PC-3 (cell line): ENCODE data around the gene RAB39A. TPM values are rescaled to one million over a fixed set of nuclear protein-coding genes. Genes with fewer than 3 reads are reported as not detected.
A peak's percentile ranks its signal among the peaks of the same experiment; 100 is the strongest.

Experiments used
- ATAC-seq: fragments of 200-7000 bp; cut with Tn5 transposase; 2 replicates; pipeline ENCODE4 v1.9.1; 2020; ENCODE audit warnings: mild to moderate bottlenecking, moderate library complexity
- BruUV-seq: library from RNA; stranded (reverse); fragments of 400-500 nt; replicated peaks from 2 replicates; lab custom pipeline; 2021; lab: Mats Ljungman, UMichigan
- CTCF ChIA-PET: fragments of 300-600 bp; sonication (Branson Sonifier 250); formaldehyde crosslinking; loops from one replicate; lab custom pipeline; 2022; ENCODE audit warnings: antibody characterized with exemption; lab: Charles Lee
- POLR2A ChIA-PET: fragments of 300-600 bp; sonication (Branson Sonifier 250); formaldehyde crosslinking; loops from one replicate; lab custom pipeline; 2022; ENCODE audit warnings: antibody characterized with exemption; ENCODE audit not compliant: unreplicated experiment; lab: Charles Lee
- DNase-seq: peaks from one replicate; pipeline ENCODE4 v3.0.0-alpha.2; 2015
- H2AFZ ChIP-seq: fragments of 300-600 bp; sonication (generic); 2 replicates; pipeline ENCODE4 v1.6.0; 2016; ENCODE audit warnings: antibody characterized with exemption, low read length
- H3F3A ChIP-seq: fragments of 300-600 bp; sonication (generic); one replicate; pipeline ENCODE4 v1.6.0; 2017; ENCODE audit warnings: antibody characterized with exemption, low read length, control low read depth, mild to moderate bottlenecking; ENCODE audit not compliant: unreplicated experiment
- H3K27ac ChIP-seq: fragments of 300-600 bp; sonication (generic); 2 replicates; pipeline ENCODE4 v1.5.1; 2016; ENCODE audit warnings: mild to moderate bottlenecking, low read length
- H3K27me3 ChIP-seq: fragments of 300-600 bp; sonication (generic); 2 replicates; pipeline ENCODE4 v1.6.1; 2016; ENCODE audit warnings: low read length, mixed read lengths
- H3K36me3 ChIP-seq: fragments of 300-600 bp; sonication (generic); 2 replicates; pipeline ENCODE4 v1.6.1; 2016; ENCODE audit warnings: low read depth, mixed run types, low read length, mixed read lengths
- H3K4me1 ChIP-seq: fragments of 300-600 bp; sonication (generic); 2 replicates; pipeline ENCODE4 v1.5.1; 2016; ENCODE audit warnings: low read length; ENCODE audit not compliant: insufficient read depth
- H3K4me2 ChIP-seq: fragments of 300-600 bp; sonication (generic); 2 replicates; pipeline ENCODE4 v1.6.0; 2016; ENCODE audit warnings: low read length
- H3K4me3 ChIP-seq: fragments of 300-600 bp; sonication (generic); 2 replicates; pipeline ENCODE4 v1.5.1; 2016; ENCODE audit warnings: mild to moderate bottlenecking, low read length, mixed read lengths
- H3K79me2 ChIP-seq: fragments of 300-600 bp; sonication (generic); 2 replicates; pipeline ENCODE4 v1.6.1; 2017; ENCODE audit warnings: low read length, mixed read lengths
- H3K9ac ChIP-seq: fragments of 300-600 bp; sonication (generic); 2 replicates; pipeline ENCODE4 v1.6.0; 2016; ENCODE audit warnings: mild to moderate bottlenecking, low read length
- H3K9me2 ChIP-seq: fragments of 300-600 bp; sonication (generic); replicated peaks from 2 replicates; pipeline ENCODE4 v1.6.1; 2016; ENCODE audit warnings: mixed run types, low read length, mixed read lengths
- H3K9me3 ChIP-seq: fragments of 300-600 bp; sonication (generic); 2 replicates; pipeline ENCODE4 v1.6.1; 2016; ENCODE audit warnings: low read length, mixed read lengths
- H4K20me1 ChIP-seq: fragments of 300-600 bp; sonication (generic); 2 replicates; pipeline ENCODE4 v1.6.1; 2016; ENCODE audit warnings: low read length, mixed read lengths
- EZH2 ChIP-seq: fragments of 300-600 bp; sonication (generic); IDR thresholded peaks from one replicate; pipeline ENCODE4 v1.6.1; 2017; ENCODE audit warnings: antibody characterized with exemption, mild to moderate bottlenecking, low read length; ENCODE audit not compliant: unreplicated experiment
- EZH2phosphoT487 ChIP-seq: fragments of 300-600 bp; sonication (generic); IDR thresholded peaks from 2 replicates; pipeline ENCODE4 v1.6.1; 2018; ENCODE audit warnings: mild to moderate bottlenecking, antibody characterized with exemption, low read length, borderline replicate concordance
- intact Hi-C: fragments of 100-400 bp; cut with micrococcal nuclease; formaldehyde crosslinking; loops from 2 replicates; pipeline ENCODE4 v1.9.0; 2023
- total RNA-seq: library from RNA; depleted of rRNA; stranded (reverse); fragments of >200 nt; gene quantifications from 2 replicates; pipeline ENCODE4 v1.2.3, GENCODE V29; 2014
- TF ChIP-seq, protein P1 (sequence below): fragments of 300-600 bp; sonication (generic); conservative IDR thresholded peaks from 2 replicates; pipeline ENCODE4 v1.5.1; 2017; ENCODE audit warnings: antibody characterized with exemption, low read depth, mild to moderate bottlenecking, low read length

RAB39A gene
- total RNA-seq, 1 experiment from 2014 or later: not detected

- H3K4me3 ChIP-seq: no peak overlapping the region
- POLR2A ChIA-PET: no interaction called here
- no peaks in the 10 kb centered on the region for H3F3A ChIP-seq
- intact Hi-C loops: no loop called here
- H3K36me3 ChIP-seq: no peaks in the 10 kb centered on the region
- H3K27me3 ChIP-seq: peaks cover 33% of the 10 kb centered on the region
- no peak overlapping the region for H2AFZ ChIP-seq
- H3K4me2 ChIP-seq: no peak overlapping the region
- no peaks in the 10 kb centered on the region for H3K4me1 ChIP-seq
- no TSS peak for BruUV-seq
- CTCF ChIA-PET: interaction anchor here (0.6 kb wide), 1 partner anchor 40 kb away, joined by 4 read pairs; the partner anchor contains the start of gene CUL5
- ATAC-seq: peak; percentile 78
- H3K9ac ChIP-seq: no peak overlapping the region
- no peaks in the 10 kb centered on the region for H3K9me2 ChIP-seq
- no peaks in the 10 kb centered on the region for H3K79me2 ChIP-seq
- H3K9me3 ChIP-seq: no peaks in the 10 kb centered on the region
- H4K20me1 ChIP-seq: no peaks in the 10 kb centered on the region
- TF ChIP-seq, protein P1, sequence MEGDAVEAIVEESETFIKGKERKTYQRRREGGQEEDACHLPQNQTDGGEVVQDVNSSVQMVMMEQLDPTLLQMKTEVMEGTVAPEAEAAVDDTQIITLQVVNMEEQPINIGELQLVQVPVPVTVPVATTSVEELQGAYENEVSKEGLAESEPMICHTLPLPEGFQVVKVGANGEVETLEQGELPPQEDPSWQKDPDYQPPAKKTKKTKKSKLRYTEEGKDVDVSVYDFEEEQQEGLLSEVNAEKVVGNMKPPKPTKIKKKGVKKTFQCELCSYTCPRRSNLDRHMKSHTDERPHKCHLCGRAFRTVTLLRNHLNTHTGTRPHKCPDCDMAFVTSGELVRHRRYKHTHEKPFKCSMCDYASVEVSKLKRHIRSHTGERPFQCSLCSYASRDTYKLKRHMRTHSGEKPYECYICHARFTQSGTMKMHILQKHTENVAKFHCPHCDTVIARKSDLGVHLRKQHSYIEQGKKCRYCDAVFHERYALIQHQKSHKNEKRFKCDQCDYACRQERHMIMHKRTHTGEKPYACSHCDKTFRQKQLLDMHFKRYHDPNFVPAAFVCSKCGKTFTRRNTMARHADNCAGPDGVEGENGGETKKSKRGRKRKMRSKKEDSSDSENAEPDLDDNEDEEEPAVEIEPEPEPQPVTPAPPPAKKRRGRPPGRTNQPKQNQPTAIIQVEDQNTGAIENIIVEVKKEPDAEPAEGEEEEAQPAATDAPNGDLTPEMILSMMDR: no peak; the same call in 1 of the 2 replicates
- no peak for TF ChIP-seq EZH2
- no peak for TF ChIP-seq EZH2phosphoT487
- H3K27ac ChIP-seq: no peak overlapping the region
- DNase-seq: no peak
Measured at GRCh38 chr11:107969219-107969618, 41.0 kb downstream of the RAB39A start.

DNA sequence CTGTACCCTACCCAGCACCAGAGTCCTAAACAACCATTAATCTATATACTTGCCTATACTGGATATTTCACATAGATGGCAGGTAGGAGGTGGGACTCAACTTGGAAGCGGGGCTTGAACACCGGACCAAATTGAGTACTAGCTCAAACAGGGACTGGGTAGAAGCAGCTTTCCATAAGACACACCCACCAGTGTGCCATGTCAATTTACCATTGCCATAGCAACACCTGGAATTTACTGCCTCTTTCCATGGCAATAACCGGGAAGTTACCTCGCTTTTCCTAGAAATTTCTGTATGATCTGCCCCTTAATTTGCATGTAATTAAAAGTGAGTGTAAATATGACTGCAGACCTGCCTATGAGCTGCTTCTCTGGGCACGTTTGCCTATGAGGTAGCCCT, 41.8 kb downstream of the RAB39A start:
- H3K27me3 ChIP-seq: peaks cover 25% of the 10 kb centered on the region
- no peaks in the 10 kb centered on the region for H3F3A ChIP-seq
- no peak for ATAC-seq
- TF ChIP-seq EZH2: no peak
- H3K79me2 ChIP-seq: no peaks in the 10 kb centered on the region
- no peaks in the 10 kb centered on the region for H3K4me1 ChIP-seq
- no peak for DNase-seq
- H3K9me2 ChIP-seq: no peaks in the 10 kb centered on the region
- no peaks in the 10 kb centered on the region for H4K20me1 ChIP-seq
- CTCF ChIA-PET: no interaction called here
- H3K27ac ChIP-seq: no peak overlapping the region
- POLR2A ChIA-PET: no interaction called here
- no TSS peak for BruUV-seq
- intact Hi-C loops: no loop called here
- no peak overlapping the region for H3K4me3 ChIP-seq
- no peak overlapping the region for H3K4me2 ChIP-seq
- H2AFZ ChIP-seq: no peak overlapping the region
- H3K9me3 ChIP-seq: no peaks in the 10 kb centered on the region
- H3K9ac ChIP-seq: no peak overlapping the region
- H3K36me3 ChIP-seq: no peaks in the 10 kb centered on the region

DNA sequence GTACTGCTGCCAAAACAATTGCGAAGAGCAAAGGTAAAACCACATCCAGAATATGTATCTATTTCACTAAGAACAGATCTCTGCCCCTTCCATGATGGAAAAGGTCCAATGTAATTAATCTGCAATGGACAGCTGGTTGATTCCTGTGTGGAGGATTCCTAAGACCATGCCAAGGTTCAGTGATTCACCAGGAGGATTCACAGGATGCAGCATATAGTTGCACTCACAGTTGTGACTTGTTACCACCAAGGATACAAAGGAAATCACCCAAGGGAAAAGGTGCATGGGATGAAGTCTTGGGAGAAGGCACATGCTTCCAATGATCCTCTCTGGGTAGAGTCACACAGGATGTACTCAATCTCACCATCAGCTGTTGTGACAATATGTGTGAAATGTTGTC, 45.4 kb downstream of the RAB39A start:
- Histone ChIP-seq H3F3A (no peaks in the 10 kb centered on the region), H3K27me3 (peaks cover 41% of the 10 kb centered on the region), H3K4me2 (no peak overlapping the region), H4K20me1 (no peaks in the 10 kb centered on the region), H3K27ac (no peak overlapping the region), H3K9me2 (no peaks in the 10 kb centered on the region), H3K79me2 (no peaks in the 10 kb centered on the region), H3K36me3 (no peaks in the 10 kb centered on the region), H3K4me1 (no peaks in the 10 kb centered on the region), H3K4me3 (no peak overlapping the region), H2AFZ (no peak overlapping the region), H3K9me3 (no peaks in the 10 kb centered on the region), H3K9ac (no peak overlapping the region)
- no TSS peak for BruUV-seq
- TF ChIP-seq, protein P1: no peak
- TF ChIP-seq EZH2phosphoT487 (no peak), EZH2 (no peak)
- ChIA-PET POLR2A (no interaction called here), CTCF (no interaction called here)
- intact Hi-C loops: no loop called here
- ATAC-seq (no peak), DNase-seq (no peak)
